ENCODE results near the gene SLX4IP.

DNA sequence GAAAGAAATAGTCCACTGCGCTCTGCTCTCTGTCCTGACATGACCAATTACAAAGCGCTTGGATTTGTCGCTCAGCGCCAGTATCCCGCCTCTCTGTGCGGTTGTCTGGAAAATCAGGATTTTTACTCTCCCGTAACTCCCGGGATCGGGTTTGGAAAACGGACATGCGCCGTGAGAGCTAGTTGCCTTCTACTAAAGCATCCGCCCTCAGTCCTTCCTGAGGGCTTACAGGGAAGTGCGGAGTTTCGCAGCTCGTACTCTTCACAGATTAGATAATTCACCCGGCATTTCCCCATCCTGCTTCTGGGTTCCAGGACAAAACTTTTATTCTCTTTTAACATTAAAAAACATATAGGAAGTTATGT, 656 bp upstream of the SLX4IP start:
- peak; percentile 82 for TF ChIP-seq POLR2A (IDR thresholded peaks at IDR 0.05; ENCODE audit: low read depth, low read length)
- TF ChIP-seq TAF1 (IDR thresholded peaks at IDR 0.05; ENCODE audit: borderline replicate concordance, low read depth, low read length): peak; percentile 80
- TF ChIP-seq POLR2AphosphoS5 (IDR thresholded peaks at IDR 0.05; ENCODE audit: low read depth, low read length): peak; percentile 73

Data from GM12892 (cell line).